GM19397 (cell line): ENCODE data around the gene PRRT4.

Source experiments
- ATAC-seq: cut with Tn5 transposase; IDR thresholded peaks from one replicate; pipeline ENCODE4 v1.9.1; 2021; ENCODE audit warnings: mild to moderate bottlenecking, moderate library complexity; ENCODE audit not compliant: unreplicated experiment

The PRRT4 gene

GRCh38 chr7:128395748-128396147 is 34.3 kb upstream of the PRRT4 start:
- no peak for ATAC-seq

- ATAC-seq, result no peak
Observed at GRCh38 chr7:128394904-128395496, 33.5 kb upstream of the PRRT4 start.

GRCh38 chr7:128393526-128394330 is 32.2 kb upstream of the PRRT4 start:
- no peak for ATAC-seq

GRCh38 chr7:128392446-128393327 is 31.2 kb upstream of the PRRT4 start:
- ATAC-seq, result no peak

- ATAC-seq, result no peak
Observed at GRCh38 chr7:128391805-128392204, 30.3 kb upstream of the PRRT4 start.

GRCh38 chr7:128390871-128391565 is 29.5 kb upstream of the PRRT4 start:
- no peak for ATAC-seq

GRCh38 chr7:128389618-128390329 is 28.3 kb upstream of the PRRT4 start:
- no peak for ATAC-seq

GRCh38 chr7:128389085-128389617 is 27.7 kb upstream of the PRRT4 start:
- ATAC-seq, result no peak

GRCh38 chr7:128388145-128388485 is 26.6 kb upstream of the PRRT4 start:
- no peak for ATAC-seq

- peak; percentile 67 for ATAC-seq
Observed at GRCh38 chr7:128387216-128388144, 26.0 kb upstream of the PRRT4 start.

GRCh38 chr7:128385988-128386925 is 24.8 kb upstream of the PRRT4 start:
- no peak for ATAC-seq

GRCh38 chr7:128384726-128385125 is 23.2 kb upstream of the PRRT4 start:
- ATAC-seq, result no peak

- no peak for ATAC-seq
Observed at GRCh38 chr7:128383776-128384175, 22.3 kb upstream of the PRRT4 start.

GRCh38 chr7:128381161-128381821 is 19.8 kb upstream of the PRRT4 start:
- no peak for ATAC-seq

GRCh38 chr7:128380483-128381106 is 19.1 kb upstream of the PRRT4 start:
- ATAC-seq, result no peak

- no peak for ATAC-seq
Observed at GRCh38 chr7:128379900-128380479, 18.5 kb upstream of the PRRT4 start.

GRCh38 chr7:128378637-128379036 is 17.1 kb upstream of the PRRT4 start:
- no peak for ATAC-seq
